ENCODE results near the gene ANKRD23. TPM values are rescaled to one million over a fixed set of nuclear protein-coding genes. Genes with fewer than 3 reads are reported as not detected.

Gene ANKRD23
- total RNA-seq, 3 donors from 2014 or later (not counting 1 experiment from before 2014, with no cell fraction given) = 8.3 to 11.2 (median 10.1) TPM

- H3K4me1 ChIP-seq (ENCODE audit: control insufficient read depth, insufficient read depth, low read length) = peaks cover 24% of the 10 kb centered on the region
- ATAC-seq (peak in 1 of 3 donors; percentile 25), DNase-seq (no peak)
- H3K4me3 ChIP-seq (ENCODE audit: low read length) = no peak overlapping the region
- Mint-ChIP-seq H3K27ac (no peak overlapping the region), H3K9me3 (no peaks in the 10 kb centered on the region), H3K4me3 (no peak overlapping the region), H3K4me1 (peaks cover 6 to 18% of the 10 kb centered on the region in 2 donors), H3K36me3 (no peaks in the 10 kb centered on the region), H3K27me3 (ENCODE audit: low read depth in 2 of 2) (no peaks in the 10 kb centered on the region)
- H3K9me3 ChIP-seq (ENCODE audit: control insufficient read depth, insufficient read depth, low read length) = no peaks in the 10 kb centered on the region
- intact Hi-C loops (cut with micrococcal nuclease) = no loop called here
- WGBS (ENCODE audit: insufficient coverage) = 92% methylated on average over 23 of the region's 23 CpGs
- no peak overlapping the region for H3K27ac ChIP-seq (ENCODE audit: low read length)
- TF ChIP-seq CTCF (IDR thresholded peaks at IDR 0.05) = no peak
- no peaks in the 10 kb centered on the region for H3K36me3 ChIP-seq (ENCODE audit: control insufficient read depth, insufficient read depth, low read length)
- H3K27me3 ChIP-seq (ENCODE audit: control insufficient read depth, insufficient read depth, low read length) = no peaks in the 10 kb centered on the region
Observed at GRCh38 chr2:96885432-96886347, 41.9 kb upstream of the ANKRD23 start.

DNA sequence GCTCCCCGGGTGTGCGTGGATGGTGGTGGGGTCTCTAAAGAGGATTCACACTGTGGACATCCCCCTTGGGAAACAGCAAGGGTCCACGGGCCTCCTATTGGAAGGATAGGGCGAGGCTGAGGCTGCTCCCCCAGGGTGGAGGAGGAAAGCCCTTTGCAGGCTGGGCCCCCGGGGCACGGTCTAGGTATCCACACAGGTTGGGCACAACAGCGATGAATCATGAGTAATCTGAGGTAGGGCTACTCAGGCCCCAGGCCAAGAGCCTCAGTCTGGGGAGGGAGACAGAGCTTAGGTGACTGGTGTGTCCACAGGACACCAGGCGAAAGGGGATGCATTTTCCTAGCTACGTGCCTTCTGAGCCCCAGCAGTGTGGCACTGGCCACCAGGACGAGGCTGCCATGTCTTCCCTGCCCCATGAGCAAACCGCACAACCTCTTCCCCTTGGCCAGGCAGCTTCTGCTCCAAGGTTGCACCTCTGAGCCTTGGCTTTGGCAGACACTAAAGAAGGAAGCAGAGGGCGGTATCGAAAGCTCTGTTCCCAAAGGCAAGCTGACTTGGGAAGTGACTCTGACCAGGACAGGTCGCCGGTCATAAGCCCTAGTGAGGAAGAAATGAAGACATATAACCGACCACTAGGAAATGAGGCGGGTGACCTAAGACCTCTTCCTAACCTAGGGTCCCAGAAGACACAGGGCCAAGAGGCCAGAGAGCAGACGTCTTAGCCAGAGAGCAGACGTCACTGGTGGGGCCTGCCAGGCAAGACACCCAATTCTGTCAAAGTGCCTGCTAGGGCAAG is 40.7 kb upstream of the ANKRD23 start:
- Mint-ChIP-seq H3K27me3 (ENCODE audit: low read depth in 2 of 2) (no peaks in the 10 kb centered on the region), H3K36me3 (no peaks in the 10 kb centered on the region), H3K4me3 (no peak overlapping the region), H3K4me1 (peaks cover 6 to 16% of the 10 kb centered on the region in 2 donors), H3K27ac (no peak overlapping the region), H3K9me3 (no peaks in the 10 kb centered on the region)
- ATAC-seq (no peak), DNase-seq (no peak)
- 94% methylated on average over 19 of the region's 19 CpGs for WGBS (ENCODE audit: insufficient coverage)
- Histone ChIP-seq H3K4me3 (ENCODE audit: low read length) (no peak overlapping the region), H3K27me3 (ENCODE audit: control insufficient read depth, insufficient read depth, low read length) (no peaks in the 10 kb centered on the region), H3K27ac (ENCODE audit: low read length) (no peak overlapping the region), H3K9me3 (ENCODE audit: control insufficient read depth, insufficient read depth, low read length) (no peaks in the 10 kb centered on the region), H3K36me3 (ENCODE audit: control insufficient read depth, insufficient read depth, low read length) (no peaks in the 10 kb centered on the region), H3K4me1 (ENCODE audit: control insufficient read depth, insufficient read depth, low read length) (peaks cover 24% of the 10 kb centered on the region)
- intact Hi-C loops (cut with micrococcal nuclease) = no loop called here
- TF ChIP-seq CTCF (IDR thresholded peaks at IDR 0.05) = no peak

GRCh38 chr2:96883306-96883705 is 39.5 kb upstream of the ANKRD23 start:
- no peaks in the 10 kb centered on the region for H3K27me3 ChIP-seq (ENCODE audit: control insufficient read depth, insufficient read depth, low read length)
- Mint-ChIP-seq H3K4me3 (no peak overlapping the region), H3K36me3 (no peaks in the 10 kb centered on the region), H3K4me1 (peaks cover 4 to 14% of the 10 kb centered on the region in 2 donors), H3K9me3 (no peaks in the 10 kb centered on the region), H3K27me3 (ENCODE audit: low read depth in 2 of 2) (no peaks in the 10 kb centered on the region), H3K27ac (no peak overlapping the region)
- 95% methylated on average over 9 of the region's 9 CpGs for whole genome bisulfite sequencing (ENCODE audit: insufficient coverage)
- no peak overlapping the region for H3K27ac ChIP-seq (ENCODE audit: low read length)
- H3K4me3 ChIP-seq (ENCODE audit: low read length) = no peak overlapping the region
- H3K9me3 ChIP-seq (ENCODE audit: control insufficient read depth, insufficient read depth, low read length) = no peaks in the 10 kb centered on the region
- H3K36me3 ChIP-seq (ENCODE audit: control insufficient read depth, insufficient read depth, low read length) = no peaks in the 10 kb centered on the region
- intact Hi-C loops (cut with micrococcal nuclease) = no loop called here
- TF ChIP-seq CTCF (IDR thresholded peaks at IDR 0.05) = no peak
- ATAC-seq (no peak), DNase-seq (no peak)
- H3K4me1 ChIP-seq (ENCODE audit: control insufficient read depth, insufficient read depth, low read length) = peaks cover 22% of the 10 kb centered on the region

Measured in natural killer cell (primary cell).